ENCODE results near the gene INVS.
"Not testable (repeated sequence)": the region's sequence is repeated elsewhere in the genome, so short reads cannot be mapped to it uniquely, and the experiment has no call there.

The INVS gene

GRCh38 chr9:100120286-100120685 lies 21.2 kb downstream of the INVS start:
- in situ Hi-C loops (cut with MboI; ENCODE audit: low sequenced_read_pairs): no loop called here

DNA sequence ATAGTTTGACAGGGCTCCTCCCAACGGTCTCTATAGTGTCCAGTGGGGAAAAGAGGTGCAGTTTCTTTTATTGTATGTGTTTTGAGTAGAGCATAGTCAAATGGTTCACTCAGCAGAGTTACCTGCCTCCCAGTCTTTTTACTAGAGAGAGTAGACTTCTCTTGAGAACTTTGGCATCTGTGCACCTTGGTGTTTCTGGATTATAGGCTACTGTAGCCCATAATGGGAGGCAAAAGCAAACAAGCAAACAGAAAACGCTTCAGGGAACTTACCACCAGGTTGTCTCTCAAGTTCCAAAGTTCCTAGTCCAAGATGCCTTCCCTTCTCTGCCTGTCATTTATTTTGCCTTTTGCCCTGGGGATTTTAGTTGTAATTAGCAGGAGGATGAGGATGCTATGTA lies 26.2 kb downstream of the INVS start:
- in situ Hi-C loops (cut with MboI; ENCODE audit: low sequenced_read_pairs): no loop called here

GRCh38 chr9:100125910-100126309 lies 26.9 kb downstream of the INVS start:
- in situ Hi-C loops (cut with MboI; ENCODE audit: low sequenced_read_pairs): no loop called here

- in situ Hi-C loops (cut with MboI; ENCODE audit: low sequenced_read_pairs): no loop called here
Observed at GRCh38 chr9:100126423-100126822, 27.4 kb downstream of the INVS start.

DNA sequence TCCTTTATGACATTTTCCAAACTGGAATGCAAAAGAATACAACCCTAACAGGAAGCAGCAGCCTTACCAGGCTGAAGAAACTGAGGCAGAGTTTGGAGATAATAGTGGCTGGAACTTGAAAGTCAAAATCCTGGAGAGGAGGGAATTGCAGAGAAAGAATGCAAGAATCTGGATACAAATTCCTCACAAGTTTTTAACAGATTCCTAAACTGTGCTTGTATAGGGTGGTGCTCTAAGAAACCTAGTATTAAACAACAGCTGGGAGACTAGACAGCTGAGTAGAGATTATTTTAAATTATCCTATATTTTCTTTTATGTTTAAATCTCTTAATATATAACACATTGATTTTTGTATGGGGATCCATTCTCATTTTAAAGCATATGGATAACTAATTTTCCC lies 30.7 kb downstream of the INVS start:
- in situ Hi-C loops (cut with MboI; ENCODE audit: low sequenced_read_pairs): no loop called here

DNA sequence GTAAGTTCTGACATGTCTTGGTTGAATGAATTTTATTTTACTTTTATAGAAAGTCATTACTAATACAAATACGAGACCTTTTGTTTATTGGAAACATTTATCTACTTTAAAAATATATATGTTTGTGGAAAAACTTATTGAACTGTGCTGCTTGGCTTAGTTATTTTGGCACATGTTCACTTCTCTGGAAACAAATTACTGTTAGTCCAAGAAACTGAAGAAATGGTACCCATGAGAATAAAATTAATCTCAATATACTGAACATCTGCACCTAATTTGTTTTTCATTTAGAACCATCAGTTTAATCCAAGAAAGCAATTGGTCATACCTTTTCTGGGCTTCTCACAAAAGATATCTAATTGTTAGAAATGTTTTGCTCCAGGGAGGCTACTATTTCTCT lies 32.2 kb downstream of the INVS start:
- in situ Hi-C loops (cut with MboI; ENCODE audit: low sequenced_read_pairs): no loop called here

GRCh38 chr9:100131875-100132430 lies 32.9 kb downstream of the INVS start:
- in situ Hi-C loops (cut with MboI; ENCODE audit: low sequenced_read_pairs): no loop called here

GRCh38 chr9:100134731-100135130 lies 35.7 kb downstream of the INVS start:
- in situ Hi-C loops (cut with MboI; ENCODE audit: low sequenced_read_pairs): no loop called here

DNA sequence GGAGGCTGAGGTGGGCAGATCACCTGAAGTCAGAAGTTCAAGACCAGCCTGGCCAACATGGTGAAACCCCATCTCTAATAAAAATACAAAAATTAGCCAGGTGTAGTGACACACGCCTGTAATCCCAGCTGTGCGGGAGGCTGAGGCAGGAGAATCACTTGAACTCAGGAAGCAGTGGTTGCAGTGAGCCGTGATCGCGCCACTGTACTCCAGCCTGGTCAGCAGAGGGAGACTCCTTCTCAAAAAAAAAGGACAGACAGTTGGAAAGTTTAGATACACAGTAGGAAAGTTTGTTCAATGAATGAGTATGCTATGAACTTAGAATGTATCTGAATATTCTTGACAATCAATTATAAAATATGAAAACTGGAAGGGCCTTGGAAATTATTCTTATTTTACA lies 37.8 kb downstream of the INVS start:
- in situ Hi-C loops (cut with MboI; ENCODE audit: low sequenced_read_pairs): not testable (repeated sequence)

DNA sequence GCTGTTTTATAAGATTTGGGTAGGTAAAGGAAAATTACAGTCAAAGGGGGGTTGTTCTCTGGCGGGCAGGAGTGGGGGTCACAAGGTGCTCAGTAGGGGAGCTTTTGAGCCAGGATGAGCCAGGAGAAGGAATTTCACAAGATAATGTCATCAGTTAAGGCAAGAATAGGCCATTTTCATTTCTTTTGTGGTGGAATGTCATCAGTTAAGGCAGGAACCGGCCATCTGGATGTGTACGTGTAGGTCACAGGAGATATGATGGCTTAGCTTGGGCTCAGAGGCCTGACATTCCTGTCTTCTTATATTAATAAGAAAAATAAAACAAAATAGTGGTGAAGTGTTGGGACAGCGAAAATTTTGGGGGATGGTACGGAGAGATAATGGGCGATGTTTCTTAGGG lies 41.3 kb downstream of the INVS start:
- in situ Hi-C loops (cut with MboI; ENCODE audit: low sequenced_read_pairs): not testable (repeated sequence)

DNA sequence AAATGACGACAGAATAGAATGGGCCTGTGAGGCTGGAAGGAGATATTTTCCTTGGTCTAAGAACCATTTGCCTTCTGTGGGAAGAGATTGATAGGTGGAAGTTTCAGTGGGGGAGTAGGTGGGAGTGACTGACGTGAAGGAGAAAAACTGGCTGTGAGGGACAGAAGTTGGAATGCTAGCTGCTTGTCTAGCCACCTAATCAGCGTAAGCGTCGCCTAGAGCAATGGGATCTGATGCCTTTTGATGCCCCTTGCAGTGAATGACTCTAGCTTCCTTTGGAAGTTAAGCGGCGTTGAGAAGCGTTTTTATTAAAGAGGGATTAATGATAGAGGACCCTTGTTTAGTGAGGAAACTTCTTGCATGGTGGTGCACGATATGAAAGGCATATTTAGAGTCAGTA lies 42.8 kb downstream of the INVS start:
- in situ Hi-C loops (cut with MboI; ENCODE audit: low sequenced_read_pairs): not testable (repeated sequence)

GRCh38 chr9:100145167-100145934 lies 46.3 kb downstream of the INVS start:
- in situ Hi-C loops (cut with MboI; ENCODE audit: low sequenced_read_pairs): not testable (repeated sequence)

GRCh38 chr9:100145976-100146375 lies 46.9 kb downstream of the INVS start:
- in situ Hi-C loops (cut with MboI; ENCODE audit: low sequenced_read_pairs): not testable (repeated sequence)

GRCh38 chr9:100150214-100150613 lies 51.2 kb downstream of the INVS start:
- in situ Hi-C loops (cut with MboI; ENCODE audit: low sequenced_read_pairs): no loop called here

DNA sequence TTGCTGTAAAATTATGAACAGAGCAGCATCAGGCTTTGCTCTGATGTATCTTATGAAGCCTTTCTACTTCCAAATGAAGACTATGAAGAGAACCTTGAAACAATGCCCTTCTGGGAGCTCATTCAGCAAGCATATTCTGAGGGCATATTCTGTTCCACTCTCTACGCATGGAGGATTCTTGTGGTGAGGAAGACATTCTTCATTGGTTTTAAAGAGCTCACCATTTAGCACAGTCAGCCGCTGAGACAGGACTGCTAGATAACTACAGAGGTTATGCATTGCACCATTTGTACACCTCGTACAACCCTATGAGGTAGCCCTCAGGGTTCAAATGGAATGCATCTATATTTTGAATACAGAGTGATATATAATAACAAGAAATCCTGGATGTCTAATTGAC lies 61.0 kb downstream of the INVS start:
- in situ Hi-C loops (cut with MboI; ENCODE audit: low sequenced_read_pairs): no loop called here

- in situ Hi-C loops (cut with MboI; ENCODE audit: low sequenced_read_pairs): no loop called here
Observed at GRCh38 chr9:100167176-100167575, 68.1 kb downstream of the INVS start.

GRCh38 chr9:100167915-100168654 lies 69.0 kb downstream of the INVS start:
- in situ Hi-C loops (cut with MboI; ENCODE audit: low sequenced_read_pairs): no loop called here

GRCh38 chr9:100170085-100170484 lies 71.0 kb downstream of the INVS start:
- in situ Hi-C loops (cut with MboI; ENCODE audit: low sequenced_read_pairs): no loop called here

DNA sequence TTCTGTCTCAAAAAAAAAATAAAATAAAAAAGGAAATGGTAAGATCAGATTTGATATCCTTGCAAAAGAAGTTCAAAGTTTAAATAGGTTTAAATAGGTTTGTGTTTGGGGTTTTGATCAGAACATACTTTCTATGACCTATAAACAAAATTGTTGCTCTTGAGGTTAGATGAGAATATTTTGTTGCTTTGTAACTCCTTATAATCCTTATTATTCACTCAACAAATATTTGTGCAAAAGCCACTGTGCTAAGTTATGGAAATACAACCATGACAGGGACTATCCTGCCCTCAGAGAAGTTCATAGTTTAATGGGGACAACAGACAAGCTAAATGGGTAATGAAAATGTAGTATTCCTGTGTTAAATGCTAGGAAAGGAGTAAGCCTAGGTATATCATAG lies 71.5 kb downstream of the INVS start:
- in situ Hi-C loops (cut with MboI; ENCODE audit: low sequenced_read_pairs): no loop called here

GRCh38 chr9:100186356-100186755 lies 87.3 kb downstream of the INVS start:
- in situ Hi-C loops (cut with MboI; ENCODE audit: low sequenced_read_pairs): no loop called here

- in situ Hi-C loops (cut with MboI; ENCODE audit: low sequenced_read_pairs): no loop called here
Observed at GRCh38 chr9:100190339-100190738, 91.3 kb downstream of the INVS start.

DNA sequence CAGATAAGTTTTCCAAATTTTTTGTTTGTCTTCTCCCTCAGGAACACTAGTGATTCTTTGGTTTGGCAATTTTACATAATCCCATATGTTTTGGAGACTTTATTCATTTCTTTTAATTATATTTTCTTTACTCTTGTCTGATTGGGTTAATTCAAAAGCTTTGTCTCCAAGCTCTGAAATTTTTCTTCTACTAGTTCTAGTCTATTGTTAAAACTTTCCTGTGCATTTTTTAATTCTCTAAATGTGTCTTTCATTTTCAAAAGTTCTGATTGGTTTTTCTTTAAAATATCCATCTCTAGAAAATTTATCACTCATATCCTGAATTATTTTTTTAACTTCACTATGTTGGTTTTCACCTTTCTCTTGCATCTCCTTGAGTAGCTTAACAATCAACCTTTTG lies 92.2 kb downstream of the INVS start:
- in situ Hi-C loops (cut with MboI; ENCODE audit: low sequenced_read_pairs): no loop called here
